ENCODE data around the gene HECA.
"Not testable (repeated sequence)": the region's sequence is repeated elsewhere in the genome, so short reads cannot be mapped to it uniquely, and the experiment has no call there.

HECA gene

GRCh38 chr6:139135578-139136545 is 982 bp downstream of the HECA start:
- DNase-seq, result no peak

GRCh38 chr6:139137706-139138105 is 2.8 kb downstream of the HECA start:
- DNase-seq, result no peak

GRCh38 chr6:139140854-139141253 is 6.0 kb downstream of the HECA start:
- DNase-seq, result not testable (repeated sequence)

GRCh38 chr6:139142262-139142661 is 7.4 kb downstream of the HECA start:
- no peak for DNase-seq

GRCh38 chr6:139143111-139143510 is 8.2 kb downstream of the HECA start:
- DNase-seq, result no peak

GRCh38 chr6:139144490-139145085 is 9.7 kb downstream of the HECA start:
- no peak for DNase-seq

- no peak for DNase-seq
Measured at GRCh38 chr6:139145661-139146060, 10.8 kb downstream of the HECA start.

GRCh38 chr6:139146317-139146726 is 11.4 kb downstream of the HECA start:
- no peak for DNase-seq

GRCh38 chr6:139147628-139148027 is 12.7 kb downstream of the HECA start:
- DNase-seq, result no peak

GRCh38 chr6:139148557-139149235 is 13.8 kb downstream of the HECA start:
- DNase-seq, result no peak

GRCh38 chr6:139149383-139149782 is 14.5 kb downstream of the HECA start:
- DNase-seq, result no peak

- DNase-seq, result no peak
Measured at GRCh38 chr6:139150920-139151319, 16.0 kb downstream of the HECA start.

- no peak for DNase-seq
Measured at GRCh38 chr6:139151425-139152087, 16.7 kb downstream of the HECA start.

GRCh38 chr6:139152088-139152891 is 17.4 kb downstream of the HECA start:
- DNase-seq, result no peak

- no peak for DNase-seq
Measured at GRCh38 chr6:139152892-139153271, 18.0 kb downstream of the HECA start.

- DNase-seq, result no peak
Measured at GRCh38 chr6:139153855-139154254, 19.0 kb downstream of the HECA start.

- DNase-seq, result no peak
Measured at GRCh38 chr6:139154881-139155547, 20.1 kb downstream of the HECA start.

GRCh38 chr6:139156102-139156501 is 21.2 kb downstream of the HECA start:
- no peak for DNase-seq

GRCh38 chr6:139156551-139156950 is 21.7 kb downstream of the HECA start:
- no peak for DNase-seq

- DNase-seq, result not testable (repeated sequence)
Measured at GRCh38 chr6:139157086-139157485, 22.2 kb downstream of the HECA start.

- no peak for DNase-seq
Measured at GRCh38 chr6:139159016-139159415, 24.1 kb downstream of the HECA start.

GRCh38 chr6:139161169-139161568 is 26.3 kb downstream of the HECA start:
- no peak for DNase-seq

All from NCI-H187 (cell line).